Neural crest cell (in vitro differentiated cells): ENCODE measurements around the gene SUSD4. TPM values are rescaled to one million over a fixed set of nuclear protein-coding genes. Genes with fewer than 3 reads are reported as not detected.

Experiments
- DNase-seq: peaks from one replicate; pipeline ENCODE4 v3.0.0; 2021; ENCODE audit warnings: low read depth, mixed read lengths, low spot score
- H3K27ac Mint-ChIP-seq: one replicate; pipeline ENCODE4 v1.8.0; 2021; ENCODE audit warnings: mild to moderate bottlenecking, mixed read lengths; ENCODE audit not compliant: unreplicated experiment
- H3K27me3 Mint-ChIP-seq: 2 replicates; pipeline ENCODE4 v1.8.0; 2021; ENCODE audit warnings: low read depth, mild to moderate bottlenecking, mixed read lengths
- H3K36me3 Mint-ChIP-seq: 2 replicates; pipeline ENCODE4 v1.8.0; 2021; ENCODE audit warnings: low read depth, mild to moderate bottlenecking, mixed read lengths
- H3K4me1 Mint-ChIP-seq: 2 replicates; pipeline ENCODE4 v1.8.0; 2021; ENCODE audit warnings: mixed read lengths
- H3K4me3 Mint-ChIP-seq: one replicate; pipeline ENCODE4 v1.8.0; 2021; ENCODE audit warnings: mild to moderate bottlenecking, mixed read lengths
- H3K9me3 Mint-ChIP-seq: 2 replicates; pipeline ENCODE4 v1.8.0; 2021; ENCODE audit warnings: mixed read lengths
- total RNA-seq: library from RNA; stranded (reverse); gene quantifications from 2 replicates; pipeline ENCODE4 v1.2.1, GENCODE V29; 2021
- TF ChIP-seq, protein P1 (sequence below): fragments of 200-600 bp; sonication (generic); conservative IDR thresholded peaks from 2 replicates; pipeline ENCODE4 v1.5.0; 2021; ENCODE audit warnings: antibody characterized with exemption, mild to moderate bottlenecking

The SUSD4 gene
- total RNA-seq, 1 donor from 2014 or later, result 0.56 TPM

DNA sequence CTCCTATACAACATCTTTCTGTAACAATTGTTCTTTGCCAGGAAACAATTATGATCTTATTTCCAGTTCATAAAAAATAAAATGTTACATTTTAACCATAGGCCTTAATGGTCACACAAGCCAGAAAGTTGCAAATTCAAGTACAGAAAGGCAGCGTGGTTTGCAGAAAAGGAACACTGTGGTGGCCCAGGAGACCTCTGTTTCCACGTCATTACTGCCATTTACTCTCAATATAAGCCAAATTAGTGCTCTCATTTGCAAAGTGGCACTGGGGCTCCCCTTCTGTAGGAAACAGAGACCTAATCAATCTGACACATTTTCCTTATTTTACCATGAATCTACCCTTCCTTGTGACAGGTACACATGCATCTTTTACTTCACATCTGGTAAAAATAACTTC, 141.6 kb downstream of the SUSD4 start:
- Mint-ChIP-seq H3K4me1 (no peaks in the 10 kb centered on the region), H3K27me3 (no peaks in the 10 kb centered on the region), H3K9me3 (peaks cover 4% of the 10 kb centered on the region), H3K27ac (no peak overlapping the region), H3K36me3 (no peaks in the 10 kb centered on the region), H3K4me3 (no peak overlapping the region)
- TF ChIP-seq, protein P1, sequence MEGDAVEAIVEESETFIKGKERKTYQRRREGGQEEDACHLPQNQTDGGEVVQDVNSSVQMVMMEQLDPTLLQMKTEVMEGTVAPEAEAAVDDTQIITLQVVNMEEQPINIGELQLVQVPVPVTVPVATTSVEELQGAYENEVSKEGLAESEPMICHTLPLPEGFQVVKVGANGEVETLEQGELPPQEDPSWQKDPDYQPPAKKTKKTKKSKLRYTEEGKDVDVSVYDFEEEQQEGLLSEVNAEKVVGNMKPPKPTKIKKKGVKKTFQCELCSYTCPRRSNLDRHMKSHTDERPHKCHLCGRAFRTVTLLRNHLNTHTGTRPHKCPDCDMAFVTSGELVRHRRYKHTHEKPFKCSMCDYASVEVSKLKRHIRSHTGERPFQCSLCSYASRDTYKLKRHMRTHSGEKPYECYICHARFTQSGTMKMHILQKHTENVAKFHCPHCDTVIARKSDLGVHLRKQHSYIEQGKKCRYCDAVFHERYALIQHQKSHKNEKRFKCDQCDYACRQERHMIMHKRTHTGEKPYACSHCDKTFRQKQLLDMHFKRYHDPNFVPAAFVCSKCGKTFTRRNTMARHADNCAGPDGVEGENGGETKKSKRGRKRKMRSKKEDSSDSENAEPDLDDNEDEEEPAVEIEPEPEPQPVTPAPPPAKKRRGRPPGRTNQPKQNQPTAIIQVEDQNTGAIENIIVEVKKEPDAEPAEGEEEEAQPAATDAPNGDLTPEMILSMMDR, result no peak
- DNase-seq, result no peak

DNA sequence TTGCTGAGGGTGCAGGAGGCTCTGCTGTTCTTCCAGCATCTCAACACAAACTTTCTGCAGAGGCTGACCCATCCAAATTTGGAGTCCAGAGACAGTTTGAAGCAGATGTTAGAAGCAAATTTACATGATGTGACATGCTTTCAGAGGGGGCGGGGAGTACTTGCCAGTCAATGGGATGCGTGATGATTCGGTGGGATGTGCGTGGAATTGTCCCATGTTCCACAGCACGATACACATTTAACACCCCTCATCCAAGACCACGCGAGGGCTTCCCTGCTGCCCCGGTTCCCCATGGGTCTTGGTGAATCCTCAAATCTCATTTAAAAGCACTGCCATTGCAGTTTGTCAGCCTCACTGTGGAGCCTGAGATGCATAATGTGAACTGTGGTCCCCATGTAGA, 142.3 kb downstream of the SUSD4 start:
- Mint-ChIP-seq H3K27ac (no peak overlapping the region), H3K4me1 (no peaks in the 10 kb centered on the region), H3K27me3 (no peaks in the 10 kb centered on the region), H3K4me3 (no peak overlapping the region), H3K36me3 (no peaks in the 10 kb centered on the region), H3K9me3 (peaks cover 4% of the 10 kb centered on the region)
- TF ChIP-seq, protein P1, result no peak
- no peak for DNase-seq

DNA sequence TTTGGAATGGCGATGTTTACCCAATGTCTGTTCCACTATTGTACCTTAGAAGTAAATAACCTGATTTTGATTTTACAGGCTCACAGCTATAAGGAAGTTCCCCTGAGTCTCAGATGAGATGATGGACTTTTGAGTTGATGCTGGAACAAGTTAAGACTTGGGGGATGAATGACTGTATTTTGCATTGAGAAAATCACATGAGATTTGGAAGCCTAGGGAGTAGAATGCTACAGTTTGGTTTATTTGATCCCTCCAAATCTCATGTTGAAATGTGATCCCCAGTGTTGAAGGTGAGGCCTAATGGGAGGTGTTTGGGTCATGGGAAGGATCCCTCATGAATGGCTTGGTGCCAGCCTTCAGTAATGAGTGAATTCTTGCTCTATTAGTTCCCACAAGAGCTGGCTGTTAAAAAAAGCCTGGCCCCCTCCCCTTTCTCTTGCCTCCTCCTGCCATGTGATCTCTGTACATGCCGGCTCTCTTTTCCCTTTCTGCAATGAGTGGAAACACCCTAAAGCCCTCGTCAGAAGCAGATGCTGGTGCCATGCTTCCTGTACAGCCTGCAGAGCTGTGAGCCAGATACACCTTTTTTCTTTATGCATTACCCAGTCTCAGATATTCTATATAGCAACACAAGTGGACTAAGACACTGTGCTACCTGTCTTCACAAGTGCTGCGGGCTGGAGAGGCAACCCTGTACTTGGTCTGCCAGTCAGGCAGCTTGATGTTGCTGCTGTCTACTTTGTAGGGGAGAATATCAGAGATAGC, 143.9 kb downstream of the SUSD4 start:
- peaks cover 4% of the 10 kb centered on the region for H3K9me3 Mint-ChIP-seq
- H3K27me3 Mint-ChIP-seq, result no peaks in the 10 kb centered on the region
- H3K36me3 Mint-ChIP-seq, result no peaks in the 10 kb centered on the region
- no peaks in the 10 kb centered on the region for H3K4me1 Mint-ChIP-seq
- H3K27ac Mint-ChIP-seq, result no peak overlapping the region
- no peak for DNase-seq
- H3K4me3 Mint-ChIP-seq, result no peak overlapping the region
- TF ChIP-seq, protein P1, result no peak

DNA sequence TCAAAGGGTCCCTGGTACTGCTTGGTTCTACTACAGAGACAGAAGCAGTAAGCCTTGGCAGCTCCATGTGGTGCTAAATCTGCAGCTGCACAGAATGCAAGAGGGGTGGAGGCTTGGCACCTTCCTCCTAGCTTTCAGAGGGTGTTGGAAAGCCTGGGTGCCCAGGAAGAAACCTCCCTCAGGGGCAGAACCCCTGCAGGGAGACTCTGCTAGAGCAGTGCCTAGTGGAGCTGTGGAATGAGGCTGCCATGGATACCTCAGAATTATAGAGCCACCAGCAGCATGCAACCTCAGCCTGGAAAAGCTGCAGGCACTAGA, 144.7 kb downstream of the SUSD4 start:
- Mint-ChIP-seq H3K36me3 (no peaks in the 10 kb centered on the region), H3K9me3 (peaks cover 4% of the 10 kb centered on the region), H3K27ac (no peak overlapping the region), H3K27me3 (no peaks in the 10 kb centered on the region), H3K4me3 (no peak overlapping the region), H3K4me1 (no peaks in the 10 kb centered on the region)
- TF ChIP-seq, protein P1, result no peak
- DNase-seq, result no peak

DNA sequence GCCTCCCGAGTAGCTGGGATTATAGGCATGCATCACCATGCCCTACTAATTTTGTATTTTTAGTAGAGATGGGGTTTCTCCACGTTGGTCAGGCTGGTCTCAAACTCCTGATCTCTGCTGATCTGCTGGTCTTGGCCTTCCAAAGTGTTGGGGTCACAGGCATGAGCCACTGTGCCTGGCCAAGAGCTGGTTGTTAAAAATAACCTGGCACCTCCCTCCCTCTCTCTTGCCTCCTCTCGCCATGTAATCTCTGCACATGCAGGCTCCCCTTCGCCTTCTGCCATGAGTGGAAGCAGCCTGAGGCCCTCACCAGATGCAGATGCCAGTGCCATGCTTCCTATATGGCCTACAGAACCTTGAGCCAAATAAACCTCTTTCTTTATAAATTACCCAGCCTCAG, 146.2 kb downstream of the SUSD4 start:
- H3K4me1 Mint-ChIP-seq, result no peaks in the 10 kb centered on the region

More for the DNA sequence above, 146.2 kb downstream of the SUSD4 start:
- no peaks in the 10 kb centered on the region for H3K27me3 Mint-ChIP-seq
- DNase-seq, result no peak
- TF ChIP-seq, protein P1, result no peak
- H3K4me3 Mint-ChIP-seq, result no peak overlapping the region
- no peaks in the 10 kb centered on the region for H3K36me3 Mint-ChIP-seq
- H3K27ac Mint-ChIP-seq, result no peak overlapping the region
- H3K9me3 Mint-ChIP-seq, result peaks cover 4% of the 10 kb centered on the region
